T-cell (primary cell): ENCODE results near the gene EEIG1. TPM values are rescaled to one million over a fixed set of nuclear protein-coding genes. Genes with fewer than 3 reads are reported as not detected.

ENCODE experiments used
- ATAC-seq, 4 experiments: fragments of 200-7000 bp in 3 of 4; fragments of 150-1000 bp in 1 of 4; cut with Tn5 transposase; replicated peaks in 1 of 4; 1 replicate in 3 of 4; 2 replicates in 1 of 4; pipeline ENCODE4 v1.10.0; 2021; ENCODE audit warnings: moderate library complexity in 3 of 4, mild to moderate bottlenecking in 2 of 4, moderate number of reproducible peaks in 1 of 4
- CTCF ChIA-PET, 2 donors: fragments of 300-600 bp; sonication (Branson Sonifier 250); formaldehyde crosslinking; loops; one replicate each; lab custom pipeline; 2022; ENCODE audit warnings: antibody characterized with exemption in 2 of 2; lab: Charles Lee
- POLR2A ChIA-PET, 2 donors: fragments of 300-600 bp; sonication (Branson Sonifier 250); formaldehyde crosslinking; loops; one replicate each; lab custom pipeline; 2022; ENCODE audit warnings: antibody characterized with exemption in 2 of 2; lab: Charles Lee
- DNase-seq, 35 experiments: peaks; one replicate each; pipeline versions ENCODE4 v3.0.0 to v3.0.0-alpha.2; 2013 to 2023
- H3K27ac ChIP-seq: one replicate; pipeline ENCODE4 v1.5.1; 2013; ENCODE audit warnings: low read length
- H3K27me3 ChIP-seq, 2 experiments: replicated peaks in 1 of 2; 1 replicate in 1 of 2; 2 replicates in 1 of 2; pipeline versions ENCODE4 v1.6.1 to v1.7.0; 2013; ENCODE audit warnings: low read length in 1 of 2, mixed read lengths in 1 of 2; ENCODE audit not compliant: control insufficient read depth in 2 of 2, insufficient read depth in 2 of 2; ENCODE audit errors: extremely low read depth in 1 of 2
- H3K36me3 ChIP-seq, 2 donors: 1 replicate in 1 of 2; 2 replicates in 1 of 2; pipeline versions ENCODE4 v1.6.1 to v1.7.0; 2013; ENCODE audit warnings: low read length in 1 of 2; ENCODE audit not compliant: control insufficient read depth in 2 of 2, insufficient read depth in 1 of 2; ENCODE audit errors: extremely low read depth in 1 of 2
- H3K4me1 ChIP-seq, 2 experiments: 1 replicate in 1 of 2; 2 replicates in 1 of 2; pipeline versions ENCODE4 v1.6.1 to v1.7.0; 2013; ENCODE audit warnings: low read length in 2 of 2, mixed read lengths in 1 of 2; ENCODE audit not compliant: insufficient read depth in 2 of 2, control insufficient read depth in 1 of 2; ENCODE audit errors: extremely low read depth in 1 of 2
- H3K4me3 ChIP-seq, 2 donors: 1 replicate in 1 of 2; 2 replicates in 1 of 2; pipeline versions ENCODE4 v1.5.1 to v1.7.0; 2013; ENCODE audit warnings: mild to moderate bottlenecking in 2 of 2, low read length in 1 of 2, moderate library complexity in 1 of 2; ENCODE audit not compliant: control insufficient read depth in 1 of 2; ENCODE audit errors: extremely low read depth in 1 of 2
- H3K9me3 ChIP-seq: 2 replicates; pipeline ENCODE4 v1.7.0; 2013
- H3K27ac Mint-ChIP-seq, 2 donors: one replicate each; pipeline ENCODE4 v1.8.0; 2020 to 2021; ENCODE audit warnings: mild to moderate bottlenecking in 2 of 2, mixed read lengths in 2 of 2
- H3K27me3 Mint-ChIP-seq, 2 donors: one replicate each; pipeline ENCODE4 v1.8.0; 2021 to 2022; ENCODE audit warnings: mixed read lengths in 2 of 2
- H3K36me3 Mint-ChIP-seq: one replicate; pipeline ENCODE4 v1.8.0; 2021; ENCODE audit warnings: mixed read lengths
- H3K4me1 Mint-ChIP-seq, 3 donors: one replicate each; pipeline ENCODE4 v1.8.0; 2020 to 2022; ENCODE audit warnings: mixed read lengths in 3 of 3, mild to moderate bottlenecking in 1 of 3
- H3K4me3 Mint-ChIP-seq, 3 donors: one replicate each; pipeline ENCODE4 v1.8.0; 2020 to 2022; ENCODE audit warnings: mild to moderate bottlenecking in 3 of 3, mixed read lengths in 3 of 3, moderate library complexity in 3 of 3
- H3K9me3 Mint-ChIP-seq, 3 donors: one replicate each; pipeline ENCODE4 v1.8.0; 2020 to 2022; ENCODE audit warnings: mixed read lengths in 3 of 3
- WGBS: methylation state at CpG from one replicate; pipeline ENCODE4 v1.1.5; 2013; ENCODE audit warnings: missing lambda C conversion rate; ENCODE audit not compliant: insufficient coverage; 5-methylcytosine and 5-hydroxymethylcytosine counted together
- total RNA-seq, 35 experiments: library from RNA in 6 of 35; stranded (reverse) in 6 of 35; fragments of 120-200 nt in 1 of 35; gene quantifications; one replicate each; pipeline versions ENCODE4 v1.2.1 to v1.2.4 and lab custom pipeline; 2013 to 2026

EEIG1 gene
- total RNA-seq, 5 donors from 2014 or later (not counting 1 experiment from before 2014, with no cell fraction given), result 351 to 746 (median 698) TPM

DNA sequence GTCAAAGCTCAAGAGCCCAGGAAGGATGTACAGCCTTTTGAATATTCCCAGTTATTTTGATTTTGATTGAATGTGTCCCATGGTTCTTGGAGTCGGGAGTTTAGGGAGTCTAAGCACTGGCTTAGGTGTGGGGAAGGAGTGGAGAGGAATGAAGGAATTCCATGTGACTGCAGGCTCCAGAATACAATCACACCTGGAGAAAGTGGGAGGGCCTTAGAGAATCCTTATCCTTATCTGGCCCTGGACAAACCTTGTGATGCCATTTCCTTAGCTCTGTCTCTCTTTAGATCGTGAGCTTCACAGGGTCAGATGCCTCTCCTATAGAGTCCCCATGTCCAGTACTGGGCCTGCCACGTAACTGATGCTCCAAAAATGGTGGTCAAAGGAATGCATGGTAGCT is 4.2 kb upstream of the EEIG1 start:
- H3K4me1 ChIP-seq, result peaks cover 23 to 43% of the 10 kb centered on the region in 2 experiments
- H3K4me3 Mint-ChIP-seq, result no peak overlapping the region
- H3K27me3 Mint-ChIP-seq, result no peaks in the 10 kb centered on the region
- WGBS, result 83% methylated on average over 3 of the region's 3 CpGs
- DNase-seq (no peak), ATAC-seq (no peak)
- H3K9me3 ChIP-seq, result no peaks in the 10 kb centered on the region
- H3K27ac Mint-ChIP-seq, result peak overlapping the region; percentile 81 to 90
- POLR2A ChIA-PET, result interaction anchor here in 1 of 2 donors (0.5 kb wide), 1 partner anchor 21 kb away, joined by 8 read pairs; no protein-coding TSS in a partner anchor
- H3K9me3 Mint-ChIP-seq, result no peaks in the 10 kb centered on the region
- no peak overlapping the region for H3K4me3 ChIP-seq
- H3K4me1 Mint-ChIP-seq, result peaks cover 39 to 47% (median 45%) of the 10 kb centered on the region in 3 donors
- H3K27ac ChIP-seq, result no peak overlapping the region
- no peaks in the 10 kb centered on the region for H3K36me3 Mint-ChIP-seq
- H3K36me3 ChIP-seq, result no peaks in the 10 kb centered on the region
- CTCF ChIA-PET, result interaction anchor here in 1 of 2 donors (0.9 to 1.1 kb wide), 2 partner anchors 30 to 43 kb away, joined by 3 read pairs; no protein-coding TSS in a partner anchor
- no peaks in the 10 kb centered on the region for H3K27me3 ChIP-seq

DNA sequence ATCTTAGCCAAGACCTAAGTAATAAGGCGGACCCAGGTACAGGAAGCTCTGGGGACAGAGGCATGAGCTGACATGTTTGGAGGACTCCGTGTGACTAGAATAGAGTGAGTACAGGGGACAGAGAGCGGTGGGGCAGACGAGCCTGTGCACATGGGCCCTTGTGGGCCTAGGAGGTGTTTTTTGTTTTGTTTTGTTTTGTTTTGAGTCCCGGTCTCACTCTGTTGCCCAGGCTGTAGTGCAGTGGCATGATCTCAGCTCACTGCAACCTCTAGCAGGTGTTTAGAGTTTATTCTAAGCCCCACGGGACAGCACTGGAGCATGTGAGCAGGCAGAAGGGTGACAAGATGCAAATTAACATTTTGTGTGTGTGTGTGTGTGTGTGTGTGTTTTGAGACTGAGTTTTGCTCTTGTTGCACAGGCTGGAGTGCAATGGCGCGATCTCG is 3.1 kb upstream of the EEIG1 start:
- Mint-ChIP-seq H3K36me3 (peaks cover 9% of the 10 kb centered on the region), H3K4me1 (peaks cover 36 to 49% (median 44%) of the 10 kb centered on the region in 3 donors), H3K27ac (peak overlapping the region; percentile 85 to 99), H3K9me3 (no peaks in the 10 kb centered on the region), H3K27me3 (no peaks in the 10 kb centered on the region), H3K4me3 (peak overlapping the region in 2 of 3 donors; percentile 34 to 82)
- Histone ChIP-seq H3K27ac (peak overlapping the region; percentile 33), H3K36me3 (peaks cover 0 to 6% of the 10 kb centered on the region in 2 donors), H3K9me3 (no peaks in the 10 kb centered on the region), H3K4me1 (peaks cover 23 to 51% of the 10 kb centered on the region in 2 experiments), H3K4me3 (peak overlapping the region in 1 of 2 donors; percentile 52), H3K27me3 (no peaks in the 10 kb centered on the region)
- ATAC-seq (no peak), DNase-seq (peak in 1 of 35 experiments; percentile 31)
- 81% methylated on average over 8 of the region's 9 CpGs for WGBS
- ChIA-PET POLR2A (interaction anchor here in 1 of 2 donors (0.7 kb wide), 1 partner anchor 190 kb away, joined by 12 read pairs; no protein-coding TSS in a partner anchor), CTCF (interaction anchor here in 1 of 2 donors (0.6 kb wide), 1 partner anchor 35 kb away, joined by 6 read pairs; no protein-coding TSS in a partner anchor)

DNA sequence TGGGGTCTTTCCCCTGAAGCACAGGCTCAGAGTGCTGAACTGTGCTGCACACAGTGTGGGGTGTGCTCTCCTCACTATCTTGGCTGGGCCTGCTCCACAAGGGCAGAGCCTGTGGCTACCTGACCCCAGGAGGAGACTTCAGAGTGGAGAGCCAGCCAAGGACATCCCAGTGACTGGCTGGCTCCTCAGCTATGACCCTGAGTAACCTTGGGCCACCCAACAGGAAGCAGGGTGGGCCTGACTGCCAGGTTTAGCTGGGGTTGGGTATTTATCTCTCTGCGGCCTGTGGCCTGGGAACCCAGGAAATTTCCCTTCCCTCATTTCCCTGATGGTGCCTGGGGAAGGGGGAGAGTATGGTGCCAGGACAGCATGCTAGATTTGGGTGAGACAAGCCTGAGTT is 2.1 kb upstream of the EEIG1 start:
- Mint-ChIP-seq H3K27ac (peak overlapping the region; percentile 85 to 99), H3K4me1 (peaks cover 36 to 50% (median 44%) of the 10 kb centered on the region in 3 donors), H3K36me3 (peaks cover 14% of the 10 kb centered on the region), H3K27me3 (no peaks in the 10 kb centered on the region), H3K4me3 (peak overlapping the region in 2 of 3 donors; percentile 42 to 82), H3K9me3 (no peaks in the 10 kb centered on the region)
- H3K36me3 ChIP-seq, result peaks cover 0 to 7% of the 10 kb centered on the region in 2 donors
- peak overlapping the region; percentile 33 for H3K27ac ChIP-seq
- ChIA-PET POLR2A (interaction anchor here in 1 of 2 donors (0.5 kb wide), 1 partner anchor 23 kb away, joined by 3 read pairs; no protein-coding TSS in a partner anchor), CTCF (no interaction called here)
- H3K27me3 ChIP-seq, result no peaks in the 10 kb centered on the region
- no CpG with 5 or more reads among the region's 1 CpG for WGBS
- DNase-seq (no peak), ATAC-seq (no peak)
- H3K9me3 ChIP-seq, result no peaks in the 10 kb centered on the region
- H3K4me3 ChIP-seq, result no peak overlapping the region
- peaks cover 23 to 61% of the 10 kb centered on the region in 2 experiments for H3K4me1 ChIP-seq

DNA sequence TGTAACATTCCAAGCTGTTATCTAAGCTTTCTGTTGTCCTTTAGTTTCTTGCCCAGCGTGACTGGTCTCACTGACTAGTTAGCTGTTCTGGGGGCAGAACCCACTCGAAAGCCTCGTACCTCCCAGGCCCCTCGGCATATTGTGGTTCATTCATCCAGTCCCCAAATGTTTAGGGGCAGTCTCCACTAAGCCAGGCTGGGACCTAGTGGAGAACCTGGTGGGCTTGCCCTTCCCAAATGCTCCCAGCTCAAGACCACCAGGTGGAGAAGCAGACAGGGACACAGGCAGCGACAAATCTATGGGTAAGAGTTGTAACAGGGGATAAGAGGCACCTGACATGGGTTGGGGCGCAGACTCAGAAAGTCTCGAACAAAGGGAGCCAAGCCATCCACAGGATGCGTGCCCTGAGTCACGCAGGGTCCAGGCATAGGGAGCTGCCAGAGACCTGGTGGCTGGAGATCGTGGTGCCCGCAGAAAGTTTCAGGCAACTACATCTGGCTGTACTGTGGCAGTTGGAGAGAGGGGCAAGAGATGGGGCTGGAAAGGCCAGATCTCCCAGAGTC is 851 bp upstream of the EEIG1 start:
- peaks cover 26% of the 10 kb centered on the region for H3K36me3 Mint-ChIP-seq
- Histone ChIP-seq H3K36me3 (peaks cover 0 to 11% of the 10 kb centered on the region in 2 donors), H3K4me3 (peak overlapping the region; percentile 62 to 74), H3K9me3 (no peaks in the 10 kb centered on the region), H3K4me1 (peaks cover 25 to 74% of the 10 kb centered on the region in 2 experiments), H3K27ac (peak overlapping the region; percentile 54), H3K27me3 (no peaks in the 10 kb centered on the region)
- ChIA-PET POLR2A (interaction anchor here (0.7 to 0.8 kb wide), 2 partner anchors 36 to 46 kb away, joined by 3 to 5 read pairs; no protein-coding TSS in a partner anchor), CTCF (interaction anchor here (0.6 to 1.5 kb wide), 6 partner anchors 10 to 617 kb away, joined by 3 to 7 read pairs (median 4); no protein-coding TSS in a partner anchor)
- no peaks in the 10 kb centered on the region for H3K27me3 Mint-ChIP-seq
- H3K27ac Mint-ChIP-seq, result peak overlapping the region; percentile 98 to 99
- peaks cover 33 to 46% (median 43%) of the 10 kb centered on the region in 3 donors for H3K4me1 Mint-ChIP-seq
- WGBS, result 45% methylated on average over 11 of the region's 11 CpGs
- peak overlapping the region; percentile 82 to 90 (median 87) for H3K4me3 Mint-ChIP-seq
- peak in 3 of 35 experiments; percentile 36 to 47 (median 44) for DNase-seq
- no peaks in the 10 kb centered on the region for H3K9me3 Mint-ChIP-seq
- peak in 2 of 4 experiments; percentile 6 to 11 for ATAC-seq

DNA sequence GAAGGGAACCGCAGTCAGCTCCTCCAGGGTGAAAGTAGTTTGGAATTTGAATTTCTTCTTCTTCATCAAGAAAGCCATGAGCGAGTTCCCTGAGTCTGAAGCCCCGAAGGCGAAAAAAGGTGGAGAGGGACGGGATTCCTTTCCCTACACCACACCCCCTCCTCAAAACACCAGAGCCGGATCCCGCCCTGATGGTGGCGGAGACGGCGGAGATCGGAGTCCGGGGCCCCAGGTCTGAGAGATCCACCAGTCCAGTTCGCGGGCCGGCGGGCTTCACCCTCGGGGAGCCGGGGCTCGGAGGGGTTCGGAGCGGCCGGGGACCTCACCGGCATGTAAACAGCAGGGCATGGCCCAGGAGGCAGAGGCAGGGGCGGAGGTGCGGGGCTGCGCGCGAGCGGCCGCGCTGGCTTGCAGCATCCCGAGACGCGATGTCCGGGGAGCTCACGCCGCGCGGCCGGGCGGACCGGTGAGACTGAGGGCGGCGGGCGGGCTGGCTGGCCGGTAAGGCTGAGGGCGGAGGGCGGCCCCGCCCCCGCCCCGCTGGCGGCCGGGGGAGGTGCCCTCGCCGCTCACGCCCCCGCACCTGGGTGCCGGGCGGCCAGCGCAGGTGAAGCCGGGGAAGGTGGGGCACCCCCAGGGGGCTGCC is 606 bp downstream of the EEIG1 start:
- Histone ChIP-seq H3K4me3 (peak overlapping the region; percentile 90 to 98), H3K36me3 (peaks cover 2 to 23% of the 10 kb centered on the region in 2 donors), H3K4me1 (peaks cover 28 to 88% of the 10 kb centered on the region in 2 experiments), H3K27me3 (no peaks in the 10 kb centered on the region), H3K27ac (peak overlapping the region; percentile 67), H3K9me3 (no peaks in the 10 kb centered on the region)
- ATAC-seq (peak; percentile 35 to 41 (median 36)), DNase-seq (peak in 12 of 35 experiments; percentile 29 to 69 (median 50))
- Mint-ChIP-seq H3K9me3 (no peaks in the 10 kb centered on the region), H3K36me3 (peaks cover 39% of the 10 kb centered on the region), H3K27me3 (no peaks in the 10 kb centered on the region), H3K27ac (peak overlapping the region; percentile 88 to 97), H3K4me3 (peak overlapping the region; percentile 91 to 97 (median 96)), H3K4me1 (peaks cover 45 to 60% (median 55%) of the 10 kb centered on the region in 3 donors)
- CTCF ChIA-PET, result interaction anchor here in 1 of 2 donors (1.5 kb wide), 1 partner anchor 26 kb away, joined by 4 read pairs; no protein-coding TSS in a partner anchor
- POLR2A ChIA-PET, result interaction anchor here in 1 of 2 donors (0.7 kb wide), 1 partner anchor 45 kb away, joined by 3 read pairs; no protein-coding TSS in a partner anchor
- WGBS, result under 1% methylated on average over 60 of the region's 61 CpGs
